Liver (tissue), 9 donors: ENCODE results near the gene TMEM178A. TPM values are rescaled to one million over a fixed set of nuclear protein-coding genes. Genes with fewer than 3 reads are reported as not detected.
"Not testable (repeated sequence)": the region's sequence is repeated elsewhere in the genome, so short reads cannot be mapped to it uniquely, and the experiment has no call there.

Source experiments
- DNase-seq: peaks from one replicate; pipeline ENCODE4 v3.0.0-alpha.2; 2017; ENCODE audit warnings: low spot score
- H3K27ac ChIP-seq, 2 donors: one replicate each; pipeline ENCODE4 v1.7.0; 2013; ENCODE audit warnings: inconsistent platforms in 2 of 2, low read length in 2 of 2, control low read depth in 1 of 2, low read depth in 1 of 2, mild to moderate bottlenecking in 1 of 2
- H3K27me3 ChIP-seq, 4 donors: one replicate each; pipeline versions ENCODE4 v1.6.1 to v1.7.0; 2013; ENCODE audit warnings: low read length in 3 of 4, inconsistent platforms in 1 of 4, mild to moderate bottlenecking in 1 of 4, moderate library complexity in 1 of 4; ENCODE audit not compliant: control insufficient read depth in 4 of 4, insufficient read depth in 4 of 4
- H3K36me3 ChIP-seq, 4 donors: one replicate each; pipeline versions ENCODE4 v1.6.1 to v1.7.0; 2013; ENCODE audit warnings: low read length in 3 of 4, mild to moderate bottlenecking in 3 of 4, low read depth in 1 of 4, moderate library complexity in 1 of 4; ENCODE audit not compliant: control insufficient read depth in 4 of 4, insufficient read depth in 3 of 4
- H3K4me1 ChIP-seq, 4 donors: one replicate each; pipeline versions ENCODE4 v1.6.1 to v1.7.0; 2013; ENCODE audit warnings: low read length in 3 of 4, mild to moderate bottlenecking in 3 of 4, moderate library complexity in 1 of 4; ENCODE audit not compliant: control insufficient read depth in 4 of 4, insufficient read depth in 4 of 4
- H3K4me3 ChIP-seq, 3 donors: one replicate each; pipeline versions ENCODE4 v1.6.1 to v1.7.0; 2013; ENCODE audit warnings: low read length in 3 of 3, control low read depth in 1 of 3, low read depth in 1 of 3, mild to moderate bottlenecking in 1 of 3
- H3K9ac ChIP-seq, 2 donors: one replicate each; pipeline ENCODE4 v1.7.0; 2013; ENCODE audit warnings: low read length in 2 of 2, mild to moderate bottlenecking in 2 of 2, moderate library complexity in 2 of 2, control low read depth in 1 of 2, low read depth in 1 of 2
- H3K9me3 ChIP-seq, 4 donors: one replicate each; pipeline versions ENCODE4 v1.6.1 to v1.7.0; 2013; ENCODE audit warnings: low read length in 3 of 4; ENCODE audit not compliant: control insufficient read depth in 4 of 4
- EGR1 ChIP-seq, 2 donors: IDR thresholded peaks; 2 replicates each; pipeline ENCODE4 v1.6.1; 2016 to 2018; ENCODE audit warnings: antibody characterized with exemption in 2 of 2, low read depth in 2 of 2
- FOXA1 ChIP-seq: IDR thresholded peaks from 2 replicates; pipeline ENCODE4 v1.6.1; 2016; ENCODE audit warnings: antibody characterized with exemption
- FOXA2 ChIP-seq: IDR thresholded peaks from 2 replicates; pipeline ENCODE4 v1.6.1; 2016; ENCODE audit warnings: antibody characterized with exemption
- GABPA ChIP-seq, 2 donors: IDR thresholded peaks in 1 of 2; conservative IDR thresholded peaks in 1 of 2; 2 replicates each; pipeline ENCODE4 v1.6.1; 2016; ENCODE audit warnings: antibody characterized with exemption in 2 of 2, mild to moderate bottlenecking in 1 of 2, moderate library complexity in 1 of 2
- HNF4G ChIP-seq: IDR thresholded peaks from 2 replicates; pipeline ENCODE4 v1.6.1; 2016; ENCODE audit warnings: antibody characterized with exemption
- JUND ChIP-seq, 2 donors: IDR thresholded peaks; 2 replicates each; pipeline ENCODE4 v1.6.1; 2016; ENCODE audit warnings: antibody characterized with exemption in 2 of 2
- NR2F2 ChIP-seq: IDR thresholded peaks from 2 replicates; pipeline ENCODE4 v1.6.1; 2016; ENCODE audit warnings: antibody characterized with exemption
- RAD21 ChIP-seq, 2 donors: IDR thresholded peaks; 2 replicates each; pipeline ENCODE4 v1.6.1; 2016; ENCODE audit warnings: antibody characterized with exemption in 2 of 2, mild to moderate bottlenecking in 2 of 2
- RXRA ChIP-seq, 2 donors: IDR thresholded peaks; 2 replicates each; pipeline ENCODE4 v1.6.1; 2017 to 2018; ENCODE audit warnings: antibody characterized with exemption in 2 of 2, mild to moderate bottlenecking in 1 of 2
- TAF1 ChIP-seq: conservative IDR thresholded peaks from 2 replicates; pipeline ENCODE4 v1.6.1; 2016; ENCODE audit warnings: antibody characterized with exemption, mild to moderate bottlenecking
- YY1 ChIP-seq: IDR thresholded peaks from 2 replicates; pipeline ENCODE4 v1.6.1; 2016; ENCODE audit warnings: antibody characterized with exemption, mild to moderate bottlenecking
- WGBS: extraction: QIAGEN DNeasy Blood & Tissue Kit; methylation state at CpG from one replicate; pipeline ENCODE4 v1.1.7; 2013; 5-methylcytosine and 5-hydroxymethylcytosine counted together
- polyA plus RNA-seq, 2 donors: library from polyadenylated mRNA; stranded (reverse) in 1 of 2; unstranded in 1 of 2; fragments of 200-250 nt in 1 of 2; fragments of >200 nt in 1 of 2; fragmentation: Nextera tagmentation in 1 of 2; extraction: Ambion mirVana in 1 of 2; gene quantifications; one replicate each; pipeline versions ENCODE4 v1.2.1 to v1.2.3, GENCODE V29; 2013 to 2015
- total RNA-seq, 2 donors: library from RNA; depleted of rRNA; stranded (reverse); fragments of >200 nt; gene quantifications; one replicate each; pipeline ENCODE4 v1.2.3, GENCODE V29; 2014
- TF ChIP-seq, protein P1 (sequence below): IDR thresholded peaks from 2 replicates; pipeline ENCODE4 v1.6.1; 2016; ENCODE audit warnings: antibody characterized with exemption
- TF ChIP-seq, protein P2 (sequence below): fragments of 150-350 bp; IDR thresholded peaks from 2 replicates; pipeline ENCODE4 v1.5.1; 2017; ENCODE audit warnings: improper control_type of control experiment, low read depth, low read length; ENCODE audit not compliant: missing input control
- TF ChIP-seq, protein P3 (sequence below): IDR thresholded peaks from 2 replicates; pipeline ENCODE4 v1.6.1; 2016; ENCODE audit warnings: antibody characterized with exemption
- TF ChIP-seq, protein P4 (sequence below): IDR thresholded peaks from 2 replicates; pipeline ENCODE4 v1.6.1; 2016; ENCODE audit warnings: antibody characterized with exemption
- TF ChIP-seq, protein P5 (sequence below): IDR thresholded peaks from 2 replicates; pipeline ENCODE4 v1.6.1; 2016; ENCODE audit warnings: antibody characterized with exemption, mild to moderate bottlenecking
- donor health status: healthy.
- donor health status: healthy.
- donor health status: healthy.
- donor health status: healthy.
- donor health status: healthy.

TMEM178A gene
- total and polyA plus RNA-seq, 4 donors: 0.21 to 0.64 (median 0.49) TPM

DNA sequence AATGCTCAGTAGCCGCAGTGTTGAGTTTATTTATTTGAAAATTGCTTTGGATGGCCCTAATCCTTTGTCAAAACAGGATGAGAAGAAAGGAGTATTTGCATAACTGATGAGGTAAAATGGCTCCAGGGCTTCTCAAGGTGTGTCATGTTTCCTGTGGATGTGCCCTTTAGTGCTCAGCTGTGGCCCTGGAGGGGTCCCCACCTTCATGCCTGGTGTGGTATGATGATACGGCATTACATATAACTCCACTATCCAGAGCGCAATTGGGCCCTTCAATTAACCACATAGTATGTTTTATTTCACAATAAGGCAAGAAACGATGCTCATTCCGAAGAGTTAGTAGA lies 39.8 kb upstream of the TMEM178A start:
- Histone ChIP-seq H3K27ac (no peak overlapping the region), H3K9me3 (no peaks in the 10 kb centered on the region), H3K9ac (no peak overlapping the region), H3K4me3 (no peak overlapping the region), H3K27me3 (no peaks in the 10 kb centered on the region), H3K36me3 (no peaks in the 10 kb centered on the region), H3K4me1 (no peaks in the 10 kb centered on the region)
- no peak for TF ChIP-seq FOXA2
- TF ChIP-seq GABPA (IDR thresholded peaks at IDR 0.05 in 1 of 2, conservative IDR thresholded peaks at IDR 0.05 in 1 of 2): no peak
- DNase-seq: no peak
- 78% methylated on average over 5 of the region's 5 CpGs for WGBS

DNA sequence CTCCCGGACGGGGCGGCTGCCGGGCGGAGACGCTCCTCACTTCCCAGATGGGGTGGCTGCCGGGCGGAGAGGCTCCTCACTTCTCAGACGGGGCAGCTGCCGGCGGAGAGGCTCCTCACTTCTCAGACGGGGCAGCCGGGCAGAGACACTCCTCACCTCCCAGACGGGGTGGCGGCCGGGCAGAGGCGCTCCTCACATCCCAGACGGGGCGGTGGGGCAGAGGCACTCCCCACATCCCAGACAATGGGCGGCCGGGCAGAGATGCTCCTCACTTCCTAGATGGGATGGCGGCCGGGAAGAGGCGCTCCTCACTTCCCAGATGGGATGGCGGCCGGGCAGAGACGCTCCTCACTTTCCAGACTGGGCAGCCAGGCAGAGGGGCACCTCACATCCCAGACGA lies 37.4 kb upstream of the TMEM178A start:
- H3K27me3 ChIP-seq, H3K36me3 ChIP-seq, H3K4me3 ChIP-seq, DNase-seq, H3K9ac ChIP-seq, H3K27ac ChIP-seq, H3K9me3 ChIP-seq, H3K4me1 ChIP-seq: not testable (repeated sequence)
- WGBS: 97% methylated on average over 22 of the region's 28 CpGs

DNA sequence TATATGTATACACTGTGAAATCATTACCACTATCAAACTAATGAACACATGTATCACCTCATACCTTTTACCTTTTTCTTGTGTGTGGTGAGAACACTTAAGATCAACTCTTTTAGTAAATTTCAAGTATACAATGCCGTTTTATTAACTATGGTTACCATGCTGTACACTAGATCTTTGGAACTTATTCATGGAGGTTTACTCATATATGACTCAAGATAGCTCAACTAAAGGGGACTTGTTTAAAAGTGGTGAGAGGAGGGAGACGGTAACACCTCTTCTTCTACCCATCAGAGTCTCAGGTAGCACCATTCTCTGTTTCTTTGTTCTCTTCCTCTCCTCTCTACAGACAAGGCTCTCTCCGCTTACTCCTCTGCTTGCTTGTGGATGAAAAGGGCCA lies 36.1 kb upstream of the TMEM178A start:
- Histone ChIP-seq H3K9ac (no peak overlapping the region), H3K27me3 (no peaks in the 10 kb centered on the region), H3K4me3 (no peak overlapping the region), H3K36me3 (no peaks in the 10 kb centered on the region), H3K27ac (no peak overlapping the region), H3K9me3 (no peaks in the 10 kb centered on the region), H3K4me1 (no peaks in the 10 kb centered on the region)
- no peak for DNase-seq
- 95% methylated on average over 3 of the region's 3 CpGs for WGBS
- TF ChIP-seq TAF1 (no peak), YY1 (no peak), JUND (IDR thresholded peaks at IDR 0.05) (no peak)
- TF ChIP-seq, protein P1, sequence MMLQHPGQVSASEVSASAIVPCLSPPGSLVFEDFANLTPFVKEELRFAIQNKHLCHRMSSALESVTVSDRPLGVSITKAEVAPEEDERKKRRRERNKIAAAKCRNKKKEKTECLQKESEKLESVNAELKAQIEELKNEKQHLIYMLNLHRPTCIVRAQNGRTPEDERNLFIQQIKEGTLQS: no peak

DNA sequence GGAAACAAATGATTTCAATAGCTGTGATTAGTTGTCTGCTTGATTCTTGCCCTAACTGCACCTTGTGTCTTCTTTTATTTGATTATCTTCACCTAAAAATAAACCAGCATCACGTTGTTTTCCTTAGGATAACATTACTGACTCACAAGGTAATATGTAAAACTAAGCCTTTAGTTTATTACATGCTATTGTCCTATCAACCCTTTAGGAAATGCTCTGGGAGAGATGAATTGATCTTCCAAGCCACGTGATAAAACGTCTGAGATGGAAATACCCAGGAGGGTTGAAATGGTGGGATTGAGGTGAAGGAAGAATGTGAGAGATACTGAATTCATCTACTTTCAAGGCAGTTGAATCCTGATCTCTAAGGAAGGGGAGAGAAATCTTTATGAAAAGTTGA lies 34.5 kb upstream of the TMEM178A start:
- Histone ChIP-seq H3K4me1 (no peaks in the 10 kb centered on the region), H3K4me3 (no peak overlapping the region), H3K36me3 (no peaks in the 10 kb centered on the region), H3K9me3 (no peaks in the 10 kb centered on the region), H3K27ac (no peak overlapping the region), H3K27me3 (no peaks in the 10 kb centered on the region), H3K9ac (no peak overlapping the region)
- 73% methylated on average over 3 of the region's 3 CpGs for WGBS
- TF ChIP-seq, protein P2, sequence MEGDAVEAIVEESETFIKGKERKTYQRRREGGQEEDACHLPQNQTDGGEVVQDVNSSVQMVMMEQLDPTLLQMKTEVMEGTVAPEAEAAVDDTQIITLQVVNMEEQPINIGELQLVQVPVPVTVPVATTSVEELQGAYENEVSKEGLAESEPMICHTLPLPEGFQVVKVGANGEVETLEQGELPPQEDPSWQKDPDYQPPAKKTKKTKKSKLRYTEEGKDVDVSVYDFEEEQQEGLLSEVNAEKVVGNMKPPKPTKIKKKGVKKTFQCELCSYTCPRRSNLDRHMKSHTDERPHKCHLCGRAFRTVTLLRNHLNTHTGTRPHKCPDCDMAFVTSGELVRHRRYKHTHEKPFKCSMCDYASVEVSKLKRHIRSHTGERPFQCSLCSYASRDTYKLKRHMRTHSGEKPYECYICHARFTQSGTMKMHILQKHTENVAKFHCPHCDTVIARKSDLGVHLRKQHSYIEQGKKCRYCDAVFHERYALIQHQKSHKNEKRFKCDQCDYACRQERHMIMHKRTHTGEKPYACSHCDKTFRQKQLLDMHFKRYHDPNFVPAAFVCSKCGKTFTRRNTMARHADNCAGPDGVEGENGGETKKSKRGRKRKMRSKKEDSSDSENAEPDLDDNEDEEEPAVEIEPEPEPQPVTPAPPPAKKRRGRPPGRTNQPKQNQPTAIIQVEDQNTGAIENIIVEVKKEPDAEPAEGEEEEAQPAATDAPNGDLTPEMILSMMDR: no peak
- TF ChIP-seq, protein P3, sequence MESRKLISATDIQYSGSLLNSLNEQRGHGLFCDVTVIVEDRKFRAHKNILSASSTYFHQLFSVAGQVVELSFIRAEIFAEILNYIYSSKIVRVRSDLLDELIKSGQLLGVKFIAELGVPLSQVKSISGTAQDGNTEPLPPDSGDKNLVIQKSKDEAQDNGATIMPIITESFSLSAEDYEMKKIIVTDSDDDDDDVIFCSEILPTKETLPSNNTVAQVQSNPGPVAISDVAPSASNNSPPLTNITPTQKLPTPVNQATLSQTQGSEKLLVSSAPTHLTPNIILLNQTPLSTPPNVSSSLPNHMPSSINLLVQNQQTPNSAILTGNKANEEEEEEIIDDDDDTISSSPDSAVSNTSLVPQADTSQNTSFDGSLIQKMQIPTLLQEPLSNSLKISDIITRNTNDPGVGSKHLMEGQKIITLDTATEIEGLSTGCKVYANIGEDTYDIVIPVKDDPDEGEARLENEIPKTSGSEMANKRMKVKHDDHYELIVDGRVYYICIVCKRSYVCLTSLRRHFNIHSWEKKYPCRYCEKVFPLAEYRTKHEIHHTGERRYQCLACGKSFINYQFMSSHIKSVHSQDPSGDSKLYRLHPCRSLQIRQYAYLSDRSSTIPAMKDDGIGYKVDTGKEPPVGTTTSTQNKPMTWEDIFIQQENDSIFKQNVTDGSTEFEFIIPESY: no peak
- TF ChIP-seq RXRA (IDR thresholded peaks at IDR 0.05) (no peak), YY1 (no peak), GABPA (IDR thresholded peaks at IDR 0.05 in 1 of 2, conservative IDR thresholded peaks at IDR 0.05 in 1 of 2) (no peak), FOXA2 (no peak), RAD21 (IDR thresholded peaks at IDR 0.05) (no peak), EGR1 (IDR thresholded peaks at IDR 0.05; ENCODE audit: low read depth in 2 of 2) (no peak), NR2F2 (no peak), HNF4G (no peak), FOXA1 (no peak)
- TF ChIP-seq, protein P4, sequence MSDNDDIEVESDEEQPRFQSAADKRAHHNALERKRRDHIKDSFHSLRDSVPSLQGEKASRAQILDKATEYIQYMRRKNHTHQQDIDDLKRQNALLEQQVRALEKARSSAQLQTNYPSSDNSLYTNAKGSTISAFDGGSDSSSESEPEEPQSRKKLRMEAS: no peak
- TF ChIP-seq, protein P5, sequence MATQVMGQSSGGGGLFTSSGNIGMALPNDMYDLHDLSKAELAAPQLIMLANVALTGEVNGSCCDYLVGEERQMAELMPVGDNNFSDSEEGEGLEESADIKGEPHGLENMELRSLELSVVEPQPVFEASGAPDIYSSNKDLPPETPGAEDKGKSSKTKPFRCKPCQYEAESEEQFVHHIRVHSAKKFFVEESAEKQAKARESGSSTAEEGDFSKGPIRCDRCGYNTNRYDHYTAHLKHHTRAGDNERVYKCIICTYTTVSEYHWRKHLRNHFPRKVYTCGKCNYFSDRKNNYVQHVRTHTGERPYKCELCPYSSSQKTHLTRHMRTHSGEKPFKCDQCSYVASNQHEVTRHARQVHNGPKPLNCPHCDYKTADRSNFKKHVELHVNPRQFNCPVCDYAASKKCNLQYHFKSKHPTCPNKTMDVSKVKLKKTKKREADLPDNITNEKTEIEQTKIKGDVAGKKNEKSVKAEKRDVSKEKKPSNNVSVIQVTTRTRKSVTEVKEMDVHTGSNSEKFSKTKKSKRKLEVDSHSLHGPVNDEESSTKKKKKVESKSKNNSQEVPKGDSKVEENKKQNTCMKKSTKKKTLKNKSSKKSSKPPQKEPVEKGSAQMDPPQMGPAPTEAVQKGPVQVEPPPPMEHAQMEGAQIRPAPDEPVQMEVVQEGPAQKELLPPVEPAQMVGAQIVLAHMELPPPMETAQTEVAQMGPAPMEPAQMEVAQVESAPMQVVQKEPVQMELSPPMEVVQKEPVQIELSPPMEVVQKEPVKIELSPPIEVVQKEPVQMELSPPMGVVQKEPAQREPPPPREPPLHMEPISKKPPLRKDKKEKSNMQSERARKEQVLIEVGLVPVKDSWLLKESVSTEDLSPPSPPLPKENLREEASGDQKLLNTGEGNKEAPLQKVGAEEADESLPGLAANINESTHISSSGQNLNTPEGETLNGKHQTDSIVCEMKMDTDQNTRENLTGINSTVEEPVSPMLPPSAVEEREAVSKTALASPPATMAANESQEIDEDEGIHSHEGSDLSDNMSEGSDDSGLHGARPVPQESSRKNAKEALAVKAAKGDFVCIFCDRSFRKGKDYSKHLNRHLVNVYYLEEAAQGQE: no peak
- no peak for DNase-seq
